Upper lobe of left lung (tissue), 6 donors: ENCODE results near the gene SUPT6H. TPM values are rescaled to one million over a fixed set of nuclear protein-coding genes. Genes with fewer than 3 reads are reported as not detected.
A peak's percentile ranks its signal among the peaks of the same experiment; 100 is the strongest.

Experiments
- ATAC-seq, 2 donors: fragments of 200-7000 bp; cut with Tn5 transposase; one replicate each; pipeline ENCODE4 v1.9.1; 2022; ENCODE audit warnings: mild to moderate bottlenecking in 2 of 2, moderate library complexity in 2 of 2; ENCODE audit not compliant: low FRiP score in 2 of 2
- DNase-seq, 2 donors: peaks; one replicate each; pipeline ENCODE4 v3.0.0-alpha.2; 2019 to 2020
- H3K27ac ChIP-seq, 4 donors: fragments of 200-600 bp; sonication (generic); one replicate each; pipeline ENCODE4 v1.5.1; 2016 to 2019
- H3K27me3 ChIP-seq, 4 donors: fragments of 200-600 bp; sonication (generic); one replicate each; pipeline ENCODE4 v1.5.1; 2017 to 2019
- H3K36me3 ChIP-seq, 4 donors: fragments of 200-600 bp; sonication (generic); one replicate each; pipeline ENCODE4 v1.5.1; 2016 to 2019
- H3K4me1 ChIP-seq, 4 donors: fragments of 200-600 bp; sonication (generic); one replicate each; pipeline ENCODE4 v1.5.1; 2018 to 2019
- H3K4me3 ChIP-seq, 4 donors: fragments of 200-600 bp; sonication (generic); one replicate each; pipeline ENCODE4 v1.5.1; 2017 to 2019; ENCODE audit warnings: mild to moderate bottlenecking in 2 of 4, moderate library complexity in 1 of 4
- H3K9me3 ChIP-seq, 4 donors: fragments of 200-600 bp; sonication (generic); one replicate each; pipeline ENCODE4 v1.5.1; 2018 to 2019
- CTCF ChIP-seq, 6 experiments: fragments of 450-650 bp in 4 of 6; fragments of 200-600 bp in 2 of 6; sonication (generic) in 2 of 6; IDR thresholded peaks; one replicate each; pipeline ENCODE4 v1.5.1; 2016 to 2019; ENCODE audit warnings: antibody characterized with exemption in 6 of 6
- EP300 ChIP-seq, 4 donors: sonication (generic); formaldehyde crosslinking; IDR thresholded peaks; one replicate each; pipeline ENCODE4 v1.5.1; 2017; ENCODE audit warnings: antibody characterized with exemption in 4 of 4, control low read depth in 2 of 4
- POLR2A ChIP-seq, 4 donors: fragments of 450-650 bp; IDR thresholded peaks; one replicate each; pipeline ENCODE4 v1.5.1; 2016 to 2017; ENCODE audit warnings: antibody characterized with exemption in 4 of 4, mild to moderate bottlenecking in 2 of 4
- POLR2AphosphoS5 ChIP-seq, 2 donors: sonication (generic); formaldehyde crosslinking; IDR thresholded peaks; one replicate each; pipeline ENCODE4 v1.5.1; 2017; ENCODE audit warnings: antibody characterized with exemption in 2 of 2
- WGBS, 2 donors: methylation state at CpG; one replicate each; pipeline ENCODE4 v1.1.5; 2017 to 2018; 5-methylcytosine and 5-hydroxymethylcytosine counted together
- total RNA-seq, 6 donors: library from RNA; depleted of rRNA in 4 of 6; stranded (reverse); fragments of >200 nt in 4 of 6; gene quantifications; one replicate each; pipeline versions ENCODE4 v1.1.0 to v1.2.1, GENCODE V29; 2016 to 2021
- donor health status: DM: no; HTN: no; CAD: no; lungs with moderate emphysema.
- donor health status: DM: no; HTN: yes; CAD: no; lungs with severe emphysema.

The SUPT6H gene
- total RNA-seq, 6 donors from 2014 or later = 57.3 to 128 (median 71.5) TPM

DNA sequence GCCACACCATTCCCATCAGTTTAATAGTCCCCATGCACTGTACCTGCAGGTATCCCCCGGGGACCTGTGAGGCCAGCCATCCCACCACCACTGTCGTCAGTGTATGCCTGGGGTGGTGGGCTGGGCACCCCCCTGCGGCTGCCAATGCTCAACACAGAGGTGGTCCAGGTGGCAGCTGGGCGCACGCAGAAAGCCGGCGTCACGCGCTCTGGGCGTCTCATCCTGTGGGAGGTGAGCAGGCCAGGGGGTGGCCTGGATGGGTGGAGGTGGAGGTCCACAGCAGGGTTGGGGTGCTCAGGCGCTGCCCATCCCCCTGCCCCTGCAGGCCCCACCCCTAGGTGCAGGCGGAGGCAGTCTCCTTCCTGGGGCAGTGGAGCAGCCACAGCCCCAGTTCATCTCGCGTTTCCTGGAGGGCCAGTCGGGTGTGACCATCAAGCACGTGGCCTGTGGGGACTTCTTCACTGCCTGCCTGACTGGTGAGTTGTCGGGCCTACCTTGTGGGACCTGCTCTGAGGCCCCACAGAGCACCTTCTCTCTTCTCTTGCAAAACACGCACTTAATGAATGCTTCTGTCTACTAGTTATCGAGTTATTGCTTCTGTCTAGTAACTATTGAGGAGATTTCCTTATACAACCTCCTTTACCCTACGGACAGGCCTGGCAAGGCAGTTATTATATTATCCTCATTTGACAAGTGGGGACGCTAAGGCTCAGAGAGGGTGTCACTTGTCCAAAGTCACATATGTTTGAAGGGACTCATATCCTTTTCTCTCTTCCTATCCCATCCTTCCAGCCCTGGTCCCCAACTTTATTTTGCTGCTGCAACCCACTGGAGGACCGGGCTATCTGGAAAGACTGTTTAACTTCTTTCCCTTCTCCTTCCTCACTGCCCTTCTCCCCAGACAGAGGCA, 76.0 kb downstream of the SUPT6H start:
- TF ChIP-seq EP300 (IDR thresholded peaks at IDR 0.05) (no peak), CTCF (IDR thresholded peaks at IDR 0.05) (no peak), POLR2A (IDR thresholded peaks at IDR 0.05) (no peak), POLR2AphosphoS5 (IDR thresholded peaks at IDR 0.05) (no peak)
- no peak overlapping the region for H3K27ac ChIP-seq
- WGBS, 2 donors = 87 to 95% methylated on average over 9 to 20 of the region's 22 CpGs
- no peak for ATAC-seq
- peaks cover under 1 to 20% (median 11%) of the 10 kb centered on the region in 4 donors for H3K4me1 ChIP-seq
- no peaks in the 10 kb centered on the region for H3K36me3 ChIP-seq
- peak in 1 of 2 donors; percentile 84 for DNase-seq
- H3K9me3 ChIP-seq = no peaks in the 10 kb centered on the region
- H3K27me3 ChIP-seq = no peaks in the 10 kb centered on the region
- no peak overlapping the region for H3K4me3 ChIP-seq

DNA sequence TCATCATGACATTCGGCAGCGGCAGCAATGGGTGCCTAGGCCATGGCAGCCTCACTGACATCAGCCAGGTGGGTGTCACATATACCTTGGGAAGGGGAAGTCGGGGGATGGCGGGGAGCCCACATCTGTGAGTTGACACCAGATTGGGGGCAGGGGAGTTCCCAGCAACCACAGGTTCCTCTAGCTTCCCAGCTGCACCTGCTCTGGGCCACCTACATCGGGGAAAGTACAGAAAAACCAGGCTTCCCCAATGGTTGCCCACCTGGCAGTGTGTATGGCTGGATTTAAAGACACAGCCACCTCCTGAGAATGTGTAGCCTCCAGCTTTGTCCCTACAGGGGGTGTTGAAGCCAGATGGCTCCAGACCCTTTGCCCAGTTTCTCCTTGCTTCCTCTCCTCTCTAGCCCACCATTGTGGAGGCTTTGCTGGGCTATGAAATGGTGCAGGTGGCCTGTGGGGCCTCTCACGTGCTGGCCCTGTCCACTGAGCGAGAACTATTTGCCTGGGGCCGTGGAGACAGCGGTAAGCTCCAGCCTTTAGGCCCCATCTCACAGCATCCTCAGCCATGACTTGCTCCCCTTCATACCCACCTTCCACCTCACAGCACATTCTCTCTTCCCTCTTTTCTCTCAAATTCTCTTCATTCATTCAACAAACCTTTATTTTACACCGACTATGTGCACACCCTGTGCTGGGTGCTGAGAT, 76.8 kb downstream of the SUPT6H start:
- Histone ChIP-seq H3K9me3 (no peaks in the 10 kb centered on the region), H3K4me3 (no peak overlapping the region), H3K36me3 (no peaks in the 10 kb centered on the region), H3K4me1 (peaks cover 6 to 27% (median 16%) of the 10 kb centered on the region in 4 donors), H3K27ac (no peak overlapping the region), H3K27me3 (no peaks in the 10 kb centered on the region)
- DNase-seq (no peak), ATAC-seq (no peak)
- TF ChIP-seq EP300 (IDR thresholded peaks at IDR 0.05) (no peak), POLR2A (IDR thresholded peaks at IDR 0.05) (no peak), POLR2AphosphoS5 (IDR thresholded peaks at IDR 0.05) (no peak), CTCF (IDR thresholded peaks at IDR 0.05) (no peak)
- 85 to 87% methylated on average over 10 of the region's 10 CpGs for WGBS, 2 donors

DNA sequence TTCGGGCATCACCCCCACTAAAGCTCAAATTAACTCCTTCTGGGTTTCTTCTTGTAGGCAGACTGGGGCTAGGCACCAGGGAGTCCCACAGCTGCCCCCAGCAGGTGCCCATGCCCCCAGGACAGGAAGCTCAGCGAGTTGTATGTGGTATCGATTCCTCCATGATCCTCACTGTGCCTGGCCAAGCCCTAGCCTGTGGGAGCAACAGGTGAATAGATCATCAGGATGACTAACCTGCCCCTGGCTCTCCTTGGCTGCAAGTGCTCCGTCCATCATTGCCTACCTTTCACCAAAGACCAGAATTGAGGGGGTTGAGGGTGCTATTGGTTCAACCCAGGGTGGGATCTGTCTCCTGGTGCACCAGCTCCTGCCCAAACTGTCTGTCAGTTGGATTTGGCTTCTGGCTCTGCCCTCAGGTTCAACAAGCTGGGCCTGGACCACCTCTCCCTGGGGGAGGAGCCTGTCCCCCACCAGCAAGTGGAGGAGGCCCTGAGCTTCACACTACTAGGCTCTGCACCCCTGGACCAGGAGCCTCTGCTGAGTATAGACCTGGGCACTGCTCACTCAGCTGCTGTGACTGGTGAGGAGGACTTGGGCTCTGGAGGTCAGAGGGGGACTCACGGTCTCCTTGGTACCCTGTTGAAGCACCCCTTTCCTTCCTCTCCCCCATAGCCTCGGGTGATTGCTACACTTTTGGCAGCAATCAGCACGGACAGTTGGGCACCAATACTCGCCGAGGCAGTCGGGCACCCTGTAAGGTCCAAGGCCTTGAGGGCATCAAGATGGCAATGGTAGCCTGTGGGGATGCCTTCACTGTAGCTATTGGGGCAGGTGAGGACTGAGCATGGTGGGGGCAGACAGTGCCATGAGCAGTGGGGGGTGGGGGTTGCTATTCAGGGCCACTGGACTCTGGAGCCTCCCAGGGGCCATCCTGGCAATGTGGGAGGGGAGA, 78.7 kb downstream of the SUPT6H start:
- DNase-seq (no peak), ATAC-seq (no peak)
- Histone ChIP-seq H3K27me3 (no peaks in the 10 kb centered on the region), H3K4me1 (peaks cover 14 to 44% (median 30%) of the 10 kb centered on the region in 4 donors), H3K27ac (peak overlapping the region in 1 of 4 donors; percentile 35), H3K36me3 (no peaks in the 10 kb centered on the region), H3K4me3 (no peak overlapping the region), H3K9me3 (no peaks in the 10 kb centered on the region)
- WGBS, 2 donors = 74 to 85% methylated on average over 6 to 10 of the region's 10 CpGs
- no peak for TF ChIP-seq EP300 (IDR thresholded peaks at IDR 0.05)
- no peak for TF ChIP-seq POLR2AphosphoS5 (IDR thresholded peaks at IDR 0.05)
- TF ChIP-seq CTCF (IDR thresholded peaks at IDR 0.05) = no peak
- TF ChIP-seq POLR2A (IDR thresholded peaks at IDR 0.05) = no peak
